ENCODE results near the gene SPI1. TPM values are rescaled to one million over a fixed set of nuclear protein-coding genes. Genes with fewer than 3 reads are reported as not detected.
A peak's percentile ranks its signal among the peaks of the same experiment; 100 is the strongest.

SPI1 gene
- total and polyA plus RNA-seq, 12 donors = 3.4 to 38.9 (median 7.5) TPM

DNA sequence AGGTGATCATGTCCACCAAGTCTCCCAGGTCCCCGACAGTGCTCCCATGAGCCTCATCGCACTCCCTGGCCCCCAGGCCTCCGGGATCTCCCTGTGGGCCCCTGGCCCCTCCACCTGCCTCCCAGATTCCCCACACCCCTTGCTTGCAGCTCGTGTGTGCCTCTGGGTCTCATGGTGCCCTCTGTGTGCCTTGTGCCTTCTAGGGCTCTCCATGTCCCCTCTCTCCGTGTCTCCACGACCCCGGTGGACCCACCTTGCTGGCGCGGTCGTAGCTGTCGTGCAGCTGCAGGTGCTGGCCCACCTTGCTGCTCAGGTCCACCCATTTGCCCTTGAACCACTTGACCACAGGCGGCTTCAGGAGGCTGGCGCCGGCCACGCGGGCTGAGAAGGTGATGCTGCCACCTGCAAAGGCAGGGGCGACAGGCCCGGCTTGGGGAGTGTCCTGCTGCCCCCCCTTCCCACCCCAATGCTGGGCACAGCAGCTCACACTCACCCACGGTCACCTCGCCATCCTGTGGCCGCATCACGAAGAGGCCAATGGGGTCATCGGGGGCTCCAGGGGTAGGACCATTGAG lies 28.7 kb downstream of the SPI1 start:
- Histone ChIP-seq H3K36me3 (peaks cover 0 to 70% (median 0%) of the 10 kb centered on the region in 9 donors), H3K27me3 (no peaks in the 10 kb centered on the region), H3K4me3 (peak overlapping the region; percentile 44 to 77 (median 63)), H3K9me3 (no peaks in the 10 kb centered on the region), H3K4me1 (peaks cover 0 to 55% (median 5%) of the 10 kb centered on the region in 9 donors), H3K27ac (peak overlapping the region in 7 of 10 donors; percentile 28 to 99 (median 96))
- TF ChIP-seq, protein P1, sequence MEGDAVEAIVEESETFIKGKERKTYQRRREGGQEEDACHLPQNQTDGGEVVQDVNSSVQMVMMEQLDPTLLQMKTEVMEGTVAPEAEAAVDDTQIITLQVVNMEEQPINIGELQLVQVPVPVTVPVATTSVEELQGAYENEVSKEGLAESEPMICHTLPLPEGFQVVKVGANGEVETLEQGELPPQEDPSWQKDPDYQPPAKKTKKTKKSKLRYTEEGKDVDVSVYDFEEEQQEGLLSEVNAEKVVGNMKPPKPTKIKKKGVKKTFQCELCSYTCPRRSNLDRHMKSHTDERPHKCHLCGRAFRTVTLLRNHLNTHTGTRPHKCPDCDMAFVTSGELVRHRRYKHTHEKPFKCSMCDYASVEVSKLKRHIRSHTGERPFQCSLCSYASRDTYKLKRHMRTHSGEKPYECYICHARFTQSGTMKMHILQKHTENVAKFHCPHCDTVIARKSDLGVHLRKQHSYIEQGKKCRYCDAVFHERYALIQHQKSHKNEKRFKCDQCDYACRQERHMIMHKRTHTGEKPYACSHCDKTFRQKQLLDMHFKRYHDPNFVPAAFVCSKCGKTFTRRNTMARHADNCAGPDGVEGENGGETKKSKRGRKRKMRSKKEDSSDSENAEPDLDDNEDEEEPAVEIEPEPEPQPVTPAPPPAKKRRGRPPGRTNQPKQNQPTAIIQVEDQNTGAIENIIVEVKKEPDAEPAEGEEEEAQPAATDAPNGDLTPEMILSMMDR (IDR thresholded peaks at IDR 0.05) = no peak
- intact Hi-C loops (cut with DNase I) = loop anchor here in 9 of 10 donors (5.0 to 10.0 kb wide), 8 partner anchors 75 to 465 kb away; partner anchors contain the start of genes MADD (in 5 of the 9) and PACSIN3 (in 2 of the 9)
- DNase-seq (peak in 1 of 2 donors; percentile 14), ATAC-seq (no peak)
- WGBS, 2 donors = 56 to 68% methylated on average over 23 of the region's 23 CpGs

DNA sequence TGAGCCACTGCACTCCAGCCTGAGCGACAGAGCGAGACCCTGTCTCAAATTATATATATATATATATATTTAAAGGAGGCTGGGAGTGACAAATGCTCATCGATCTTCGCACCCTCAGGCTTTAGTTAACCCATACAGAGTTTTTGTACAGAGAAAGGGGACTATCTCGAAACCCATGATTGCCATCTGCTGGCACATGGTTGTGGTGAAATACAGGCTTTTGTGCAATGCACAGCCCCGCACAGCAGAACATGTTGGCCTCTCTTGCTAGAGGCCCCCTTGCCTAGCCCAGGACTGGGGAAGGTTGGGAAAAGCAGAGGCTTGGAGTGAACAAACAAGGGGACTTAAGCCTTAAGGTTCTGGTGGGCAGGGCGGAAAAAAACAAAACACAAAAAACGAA lies 29.5 kb downstream of the SPI1 start:
- ATAC-seq (no peak), DNase-seq (no peak)
- TF ChIP-seq, protein P1 (IDR thresholded peaks at IDR 0.05) = no peak
- H3K4me1 ChIP-seq = peaks cover 0 to 55% (median 10%) of the 10 kb centered on the region in 9 donors
- H3K9me3 ChIP-seq = no peaks in the 10 kb centered on the region
- H3K36me3 ChIP-seq = peaks cover 0 to 76% (median 6%) of the 10 kb centered on the region in 9 donors
- 42 to 52% methylated on average over 8 of the region's 8 CpGs for WGBS, 2 donors
- H3K4me3 ChIP-seq = peak overlapping the region in 8 of 10 donors; percentile 44 to 77 (median 64)
- H3K27ac ChIP-seq = peak overlapping the region in 8 of 10 donors; percentile 24 to 99 (median 96)
- intact Hi-C loops (cut with DNase I) = no loop called here
- H3K27me3 ChIP-seq = no peaks in the 10 kb centered on the region

DNA sequence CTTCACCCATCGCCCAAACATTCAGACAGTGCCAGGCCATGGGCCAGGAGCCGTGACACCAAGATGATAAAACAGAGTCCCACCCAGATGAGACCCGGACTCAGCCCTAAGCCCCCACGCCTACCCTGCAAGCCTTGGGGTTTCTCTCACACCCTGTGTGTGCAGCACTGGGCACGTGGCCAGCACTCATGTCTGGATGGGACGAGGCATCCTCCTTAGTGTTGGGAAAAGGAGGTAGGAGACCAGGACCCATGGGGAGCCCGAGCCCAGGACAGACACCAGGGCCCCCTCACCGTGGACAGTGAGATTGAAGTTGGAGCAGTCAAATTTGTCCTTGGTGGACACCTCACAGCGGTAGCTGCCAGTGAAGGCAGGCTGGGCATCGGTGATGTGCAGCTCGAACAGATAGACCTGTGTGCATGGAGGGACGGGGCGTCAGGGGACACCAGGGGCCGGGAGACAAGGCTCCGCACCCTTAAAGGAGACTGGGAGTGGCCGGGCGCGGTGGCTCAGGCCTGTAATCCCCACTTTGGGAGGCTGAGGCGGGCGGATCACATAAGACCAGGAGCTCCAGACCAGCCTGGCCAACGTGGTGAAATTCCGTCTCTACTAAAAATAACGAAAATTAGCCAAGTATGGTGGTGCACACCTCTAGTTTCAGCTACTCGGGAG lies 30.1 kb downstream of the SPI1 start:
- TF ChIP-seq, protein P1 (IDR thresholded peaks at IDR 0.05) = no peak
- peaks cover 0 to 80% (median 8%) of the 10 kb centered on the region in 9 donors for H3K36me3 ChIP-seq
- 36 to 57% methylated on average over 24 of the region's 24 CpGs for WGBS, 2 donors
- no peak for ATAC-seq
- peak overlapping the region in 8 of 10 donors; percentile 44 to 77 (median 64) for H3K4me3 ChIP-seq
- H3K27me3 ChIP-seq = no peaks in the 10 kb centered on the region
- intact Hi-C loops (cut with DNase I) = no loop called here
- peaks cover 0 to 55% (median 10%) of the 10 kb centered on the region in 9 donors for H3K4me1 ChIP-seq
- peak overlapping the region in 6 of 10 donors; percentile 24 to 99 (median 62) for H3K27ac ChIP-seq
- DNase-seq = peak; percentile 23 to 29
- H3K9me3 ChIP-seq = no peaks in the 10 kb centered on the region

DNA sequence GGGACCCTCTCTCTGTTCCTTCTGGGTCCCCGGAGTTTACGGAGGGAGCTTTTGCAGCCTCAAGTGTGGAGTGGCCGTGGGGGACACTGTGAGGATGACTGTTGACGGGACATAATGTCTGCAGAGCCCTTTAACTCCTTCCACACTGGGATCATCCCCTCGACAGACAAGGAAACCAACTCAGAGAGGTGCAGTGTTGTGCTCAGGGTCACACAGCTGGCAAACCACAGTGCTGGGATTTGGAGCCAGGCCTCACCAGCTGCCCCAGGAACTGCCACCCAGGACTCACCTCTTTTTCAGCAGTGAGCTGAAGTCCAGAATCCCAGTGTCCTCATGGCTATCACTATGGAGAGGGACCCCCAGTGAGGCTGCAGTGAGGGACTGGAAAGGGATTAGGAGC lies 31.2 kb downstream of the SPI1 start:
- intact Hi-C loops (cut with DNase I) = no loop called here
- Histone ChIP-seq H3K4me1 (peaks cover 0 to 58% (median 7%) of the 10 kb centered on the region in 9 donors), H3K4me3 (peak overlapping the region in 8 of 10 donors; percentile 44 to 77 (median 64)), H3K27me3 (no peaks in the 10 kb centered on the region), H3K27ac (peak overlapping the region in 6 of 10 donors; percentile 33 to 99 (median 62)), H3K36me3 (peaks cover 0 to 91% (median 9%) of the 10 kb centered on the region in 9 donors), H3K9me3 (no peaks in the 10 kb centered on the region)
- DNase-seq (no peak), ATAC-seq (no peak)
- 50 to 53% methylated on average over 5 of the region's 5 CpGs for WGBS, 2 donors
- TF ChIP-seq, protein P1 (IDR thresholded peaks at IDR 0.05) = no peak
